AG04450 (cell line): ENCODE data around the gene MYBL2. TPM values are rescaled to one million over a fixed set of nuclear protein-coding genes. Genes with fewer than 3 reads are reported as not detected.

Experiments
- CTCF ChIA-PET: fragments of 300-600, 350-600 bp; formaldehyde crosslinking; extraction: SDS; loops from one replicate; lab custom pipeline; 2022; ENCODE audit warnings: antibody characterized with exemption, inconsistent platforms; lab: Charles Lee
- POLR2A ChIA-PET: fragments of 350-600 bp; formaldehyde crosslinking; extraction: SDS; loops from one replicate; lab custom pipeline; 2021; ENCODE audit warnings: antibody characterized with exemption, inconsistent platforms; lab: Yijun Ruan, JAX
- DNase-seq: peaks from one replicate; pipeline ENCODE4 v3.0.0-alpha.2; 2011; ENCODE audit warnings: low read depth, low spot score
- H3K27ac ChIP-seq: one replicate; pipeline ENCODE4 v1.5.1; 2012; ENCODE audit warnings: low read depth, low read length, control low read depth
- H3K27me3 ChIP-seq: one replicate; pipeline ENCODE4 v1.6.0; 2012; ENCODE audit warnings: low read length; ENCODE audit not compliant: control insufficient read depth, insufficient read depth
- H3K4me3 ChIP-seq: 2 replicates; pipeline ENCODE4 v1.5.1; 2011; ENCODE audit warnings: mild to moderate bottlenecking, low read depth, low read length, control low read depth
- H3K9me3 ChIP-seq: 2 replicates; pipeline ENCODE4 v1.5.1; 2012; ENCODE audit warnings: low read length; ENCODE audit not compliant: control insufficient read depth, insufficient read depth
- polyA plus RNA-seq: library from polyadenylated mRNA; depleted of rRNA; stranded (reverse); fragments of >200 nt; gene quantifications from 2 replicates; pipeline ENCODE4 v1.2.3, GENCODE V29; 2011
- TF ChIP-seq, protein P1 (sequence below): IDR thresholded peaks from 2 replicates; pipeline ENCODE4 v1.5.1; 2011; ENCODE audit warnings: low read depth, low read length, control low read depth, inconsistent platforms

The MYBL2 gene
- polyA plus RNA-seq, 1 experiment, result 1.7 TPM

DNA sequence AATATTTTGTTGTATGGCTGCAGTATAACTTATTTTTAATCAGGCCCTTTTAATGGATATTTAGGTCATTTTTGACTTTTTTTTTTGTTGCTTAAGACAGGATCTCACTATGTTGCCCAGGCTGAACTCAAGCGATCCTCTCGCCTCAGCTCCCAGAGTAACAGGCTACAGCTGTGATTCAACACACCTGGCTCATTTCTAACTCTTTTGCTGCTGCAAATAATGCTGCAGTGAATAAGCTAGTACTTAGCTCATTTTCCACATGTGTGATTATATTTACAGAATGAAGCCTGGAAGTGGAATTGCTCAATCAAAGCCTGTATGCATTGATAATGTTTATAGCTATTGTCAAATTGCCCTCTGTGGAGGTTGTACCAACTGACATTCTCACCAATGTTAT is 58.8 kb downstream of the MYBL2 start:
- Histone ChIP-seq H3K27ac (no peak overlapping the region), H3K4me3 (no peak overlapping the region), H3K27me3 (no peaks in the 10 kb centered on the region), H3K9me3 (peaks cover 6% of the 10 kb centered on the region; the same call in 1 of the 2 replicates)
- TF ChIP-seq, protein P1, sequence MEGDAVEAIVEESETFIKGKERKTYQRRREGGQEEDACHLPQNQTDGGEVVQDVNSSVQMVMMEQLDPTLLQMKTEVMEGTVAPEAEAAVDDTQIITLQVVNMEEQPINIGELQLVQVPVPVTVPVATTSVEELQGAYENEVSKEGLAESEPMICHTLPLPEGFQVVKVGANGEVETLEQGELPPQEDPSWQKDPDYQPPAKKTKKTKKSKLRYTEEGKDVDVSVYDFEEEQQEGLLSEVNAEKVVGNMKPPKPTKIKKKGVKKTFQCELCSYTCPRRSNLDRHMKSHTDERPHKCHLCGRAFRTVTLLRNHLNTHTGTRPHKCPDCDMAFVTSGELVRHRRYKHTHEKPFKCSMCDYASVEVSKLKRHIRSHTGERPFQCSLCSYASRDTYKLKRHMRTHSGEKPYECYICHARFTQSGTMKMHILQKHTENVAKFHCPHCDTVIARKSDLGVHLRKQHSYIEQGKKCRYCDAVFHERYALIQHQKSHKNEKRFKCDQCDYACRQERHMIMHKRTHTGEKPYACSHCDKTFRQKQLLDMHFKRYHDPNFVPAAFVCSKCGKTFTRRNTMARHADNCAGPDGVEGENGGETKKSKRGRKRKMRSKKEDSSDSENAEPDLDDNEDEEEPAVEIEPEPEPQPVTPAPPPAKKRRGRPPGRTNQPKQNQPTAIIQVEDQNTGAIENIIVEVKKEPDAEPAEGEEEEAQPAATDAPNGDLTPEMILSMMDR, result no peak
- no peak for DNase-seq
- CTCF ChIA-PET, result interaction anchor here (0.8 kb wide), 1 partner anchor 355 kb away, joined by 3 read pairs; no protein-coding TSS in a partner anchor
- POLR2A ChIA-PET, result interaction anchor here (0.6 to 1.1 kb wide), 4 partner anchors 9 to 483 kb away, joined by 3 to 6 read pairs (median 4); partner anchors contain the start of gene IFT52

DNA sequence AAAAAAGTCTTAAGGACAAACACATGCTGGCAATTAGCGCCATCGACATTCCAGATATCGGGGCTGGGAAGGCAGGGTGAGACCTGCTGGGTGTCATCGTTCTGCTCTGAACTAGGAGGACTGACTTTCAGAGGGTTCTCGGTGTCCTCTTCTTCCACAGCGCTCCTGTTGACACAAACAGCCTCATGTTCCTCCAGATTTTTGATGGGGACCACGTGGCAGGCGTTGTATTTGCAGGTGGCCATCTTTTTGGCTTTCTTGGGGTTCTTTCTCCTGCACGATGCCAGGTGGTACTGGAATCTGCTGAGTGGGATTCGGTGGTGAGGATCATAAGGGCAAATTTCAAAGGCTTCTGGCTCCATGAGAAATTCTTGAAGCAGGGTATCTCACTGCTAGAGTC is 59.4 kb downstream of the MYBL2 start:
- Histone ChIP-seq H3K27ac (no peak overlapping the region), H3K9me3 (peaks cover 6% of the 10 kb centered on the region; the same call in 1 of the 2 replicates), H3K4me3 (no peak overlapping the region), H3K27me3 (no peaks in the 10 kb centered on the region)
- DNase-seq, result no peak
- ChIA-PET POLR2A (no interaction called here), CTCF (no interaction called here)
- TF ChIP-seq, protein P1, result no peak

DNA sequence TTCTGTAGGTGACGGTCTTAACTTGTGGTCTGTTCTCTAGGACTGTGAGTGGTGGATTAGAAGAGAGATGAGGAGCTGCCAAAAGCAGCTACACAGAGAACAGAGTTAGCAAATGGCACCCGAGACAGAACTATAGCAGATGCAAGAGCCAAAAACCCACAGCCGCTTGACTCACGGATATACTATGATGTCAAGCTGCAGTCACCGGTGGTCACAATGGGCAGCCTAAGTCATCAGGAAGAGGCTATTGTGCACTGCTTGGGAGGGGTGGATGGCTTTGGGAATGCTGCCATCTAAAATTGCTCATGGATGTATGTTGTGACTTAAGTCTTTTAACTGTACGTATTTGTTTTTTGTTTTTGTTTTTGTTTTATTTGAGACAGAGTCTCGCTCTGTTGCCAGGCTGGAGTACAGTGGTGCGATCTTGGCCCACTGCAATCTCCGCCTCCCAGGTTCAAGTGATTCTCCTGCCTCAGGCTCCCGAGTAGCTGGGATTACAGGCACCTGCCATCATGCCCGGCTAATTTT is 60.0 kb downstream of the MYBL2 start, which contains the start of gene GTSF1L:
Gene GTSF1L (minus strand): TSS at position 192 of the 528 bp plus-strand sequence. CDS start 308 bp downstream, outside the sequence.
- no peak for DNase-seq
- CTCF ChIA-PET, result interaction anchor here (2.0 to 2.3 kb wide), 2 partner anchors 23 to 354 kb away, joined by 8 to 11 read pairs; no protein-coding TSS in a partner anchor
- POLR2A ChIA-PET, result no interaction called here
- TF ChIP-seq, protein P1, result no peak
- H3K27me3 ChIP-seq, result no peaks in the 10 kb centered on the region
- no peak within 1 kb of the TSS for H3K27ac ChIP-seq
- no peak within 1 kb of the TSS for H3K4me3 ChIP-seq
- peaks cover 6% of the 10 kb centered on the region; the same call in 1 of the 2 replicates for H3K9me3 ChIP-seq

DNA sequence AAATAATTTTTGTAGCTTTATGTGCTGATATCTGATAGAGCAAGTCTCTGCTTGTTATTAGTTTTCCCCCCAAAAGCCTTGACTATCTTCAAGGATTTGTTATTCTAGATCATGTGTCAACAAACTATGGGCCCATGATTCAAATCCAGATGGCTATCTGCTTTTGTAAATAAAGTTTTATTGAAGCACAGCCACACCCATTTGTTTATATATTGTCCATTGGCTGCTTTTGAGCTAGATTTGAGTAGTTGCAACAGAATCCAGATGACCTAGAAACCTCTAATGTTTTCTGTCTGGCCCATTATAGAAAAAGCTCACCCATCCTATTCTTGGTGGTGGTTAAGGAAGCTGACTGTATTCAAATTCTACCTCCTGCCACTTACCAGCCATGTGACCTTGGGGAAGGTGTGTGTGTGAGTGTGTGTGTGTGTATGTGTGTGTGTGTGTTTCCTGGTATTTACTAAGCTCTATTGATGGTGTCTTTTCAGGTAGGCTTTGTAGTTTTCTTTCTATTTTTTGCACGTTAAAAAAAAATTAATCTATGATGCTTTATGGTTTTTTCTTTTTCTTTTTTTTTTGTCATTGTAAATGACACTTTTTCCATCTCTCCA is 61.2 kb downstream of the MYBL2 start:
- POLR2A ChIA-PET, result no interaction called here
- Histone ChIP-seq H3K9me3 (peaks cover 6% of the 10 kb centered on the region; the same call in 1 of the 2 replicates), H3K27me3 (no peaks in the 10 kb centered on the region), H3K27ac (no peak overlapping the region), H3K4me3 (no peak overlapping the region)
- TF ChIP-seq, protein P1, result no peak
- no peak for DNase-seq
- CTCF ChIA-PET, result interaction anchor here (2.0 to 2.3 kb wide), 2 partner anchors 22 to 352 kb away, joined by 8 to 11 read pairs; no protein-coding TSS in a partner anchor
